SK-N-MC (cell line): ENCODE results near the gene TRIAP1.

Source experiments
- EZH2 ChIP-seq: fragments of 200-600 bp; sonication (generic); IDR thresholded peaks from one replicate; pipeline ENCODE4 v1.6.1; 2017; ENCODE audit warnings: antibody characterized with exemption
- FOXP2 ChIP-seq: optimal IDR thresholded peaks from 2 replicates; pipeline ENCODE3; 2011; ENCODE audit warnings: mild to moderate bottlenecking, moderate library complexity; ENCODE audit not compliant: insufficient read depth; ENCODE audit errors: extremely low read length, control extremely low read depth

DNA sequence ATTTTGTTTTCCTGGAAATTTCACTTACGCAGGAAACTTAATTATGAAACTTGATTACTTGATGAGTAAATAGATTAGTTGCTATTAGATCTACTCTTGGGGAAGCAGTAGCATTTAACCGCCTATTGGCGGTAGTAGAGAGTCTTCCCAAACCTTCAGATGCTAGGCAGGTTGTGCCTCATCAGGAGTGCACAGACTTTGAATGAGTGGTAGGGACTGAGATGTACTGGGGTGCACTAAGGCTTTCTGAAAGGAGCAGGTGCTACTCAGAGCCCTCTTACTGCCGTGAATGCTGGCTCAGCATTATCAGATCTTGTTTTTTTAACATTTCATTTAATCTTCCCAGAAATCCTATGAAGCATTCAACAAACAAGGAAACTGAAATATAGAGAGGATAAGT is 7.8 kb upstream of the TRIAP1 start:
- no peak for TF ChIP-seq EZH2
- TF ChIP-seq FOXP2 = no peak
